ENCODE data around the gene KIAA2012.

- no peak for TF ChIP-seq CEBPB (IDR thresholded peaks at IDR 0.05)
- no peak for TF ChIP-seq ZBTB7A (IDR thresholded peaks at IDR 0.05; ENCODE audit: low read depth)
- no peak for TF ChIP-seq REST (IDR thresholded peaks at IDR 0.05; ENCODE audit: low read depth)
- TF ChIP-seq RAD21 (IDR thresholded peaks at IDR 0.05; ENCODE audit: low read depth), result no peak
- no peak for TF ChIP-seq YY1 (IDR thresholded peaks at IDR 0.05; ENCODE audit: low read depth)
Observed at GRCh38 chr2:202186641-202187202, 113.7 kb downstream of the KIAA2012 start.
